Measurements from ENCODE around the gene NBEA. TPM values are rescaled to one million over a fixed set of nuclear protein-coding genes. Genes with fewer than 3 reads are reported as not detected.
"Not testable (repeated sequence)": the region's sequence is repeated elsewhere in the genome, so short reads cannot be mapped to it uniquely, and the experiment has no call there.

The NBEA gene
- polyA plus RNA-seq, result under 1 TPM; 0.07 to 0.41 (median 0.31) TPM

DNA sequence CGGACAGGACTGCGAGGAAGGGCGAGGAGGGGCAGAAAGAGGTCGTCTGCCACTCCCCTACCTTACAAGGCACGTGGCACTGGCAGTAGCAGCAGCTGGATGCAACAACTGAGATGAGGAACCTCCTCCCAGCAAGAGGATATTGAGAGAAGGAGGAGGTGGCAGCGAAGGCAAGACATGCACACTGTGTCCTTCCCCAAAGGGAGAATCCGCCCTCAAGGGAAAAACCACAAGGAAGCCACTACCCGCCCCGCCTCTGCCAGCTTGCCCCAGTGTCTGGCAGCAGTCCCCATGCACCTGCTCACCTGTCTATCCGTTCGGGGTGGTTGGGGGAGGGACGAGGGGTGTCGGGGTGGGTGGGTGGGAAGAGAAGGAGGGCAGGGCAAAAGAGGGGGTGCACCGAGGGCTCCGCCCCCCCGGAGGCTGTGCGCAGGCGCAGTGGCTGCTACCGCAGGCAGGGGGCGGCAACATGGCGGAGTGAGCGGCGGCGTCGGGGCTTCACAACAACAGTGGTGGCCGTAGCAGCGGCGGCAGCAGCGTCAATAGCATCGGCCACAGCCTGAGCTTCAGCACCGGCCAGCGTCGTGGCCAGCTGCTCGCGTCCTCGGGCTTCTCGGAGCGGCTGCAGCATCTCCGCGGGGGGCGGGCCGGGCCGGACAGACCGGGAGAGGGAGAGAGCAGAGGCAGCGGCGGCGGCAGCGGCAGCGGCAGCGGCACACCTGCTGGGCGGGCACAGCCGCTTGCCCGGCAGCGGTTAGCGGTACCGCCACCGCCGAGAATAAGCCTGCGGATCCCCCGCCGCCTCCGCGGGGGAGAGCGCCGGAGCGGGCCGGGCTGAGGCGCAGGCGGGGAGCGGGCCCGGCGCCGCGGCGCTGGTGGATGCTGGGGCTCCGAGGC is at the start of gene NBEA:
NBEA (plus strand) TSS at position 436 of the 897 bp plus-strand sequence. CDS start 551 bp downstream, outside the sequence.
- Mint-ChIP-seq H3K27ac (peak within 1 kb of the TSS in 1 of 6 donors; percentile 58), H3K4me3 (peak within 1 kb of the TSS; percentile 71 to 87 (median 81)), H3K9me3 (peaks cover 0 to 16% (median 4%) of the 10 kb centered on the region in 6 donors), H3K27me3 (ENCODE audit: low read depth in 3 of 3) (peaks cover 7 to 12% (median 8%) of the 10 kb centered on the region in 3 donors), H3K4me1 (peaks cover 18 to 27% of the 10 kb centered on the region in 2 donors), H3K36me3 (no peaks in the 10 kb centered on the region)
- DNase-seq, result peak; percentile 39 to 52 (median 45)

- Mint-ChIP-seq H3K4me1 (no peaks in the 10 kb centered on the region), H3K27ac (no peak overlapping the region)
These were observed 47.3 kb upstream of the NBEA start for GRCh38 chr13:34894756-34895155.

DNA sequence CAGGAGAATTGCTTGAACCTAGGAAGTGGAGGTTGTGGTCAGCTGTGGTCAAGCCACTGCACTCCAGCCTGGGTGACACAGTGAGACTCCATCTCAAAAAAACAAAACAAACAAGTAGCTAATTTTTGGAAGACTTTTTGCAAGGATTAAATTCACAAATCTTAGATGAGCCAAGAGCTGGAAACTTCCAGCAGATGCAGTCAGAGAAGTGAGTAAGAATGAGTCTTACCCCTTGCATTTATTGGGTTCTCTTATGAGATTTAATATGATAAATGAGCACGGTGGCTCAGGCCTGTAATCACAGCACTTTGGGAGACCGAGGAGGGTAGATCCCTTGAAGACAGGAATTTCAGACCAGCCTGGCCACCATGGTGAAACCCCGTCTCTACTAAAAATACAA is 44.9 kb upstream of the NBEA start:
- H3K9me3 Mint-ChIP-seq, result peaks cover 7 to 22% (median 11%) of the 10 kb centered on the region in 6 donors
- no peak overlapping the region for H3K27ac Mint-ChIP-seq
- peaks cover 0 to 1% (median 0%) of the 10 kb centered on the region in 3 donors for H3K27me3 Mint-ChIP-seq (ENCODE audit: low read depth in 3 of 3)
- no peaks in the 10 kb centered on the region for H3K4me1 Mint-ChIP-seq
- no peak for DNase-seq
- peaks cover 0 to 4% (median 0%) of the 10 kb centered on the region in 3 donors for H3K36me3 Mint-ChIP-seq
- no peak overlapping the region for H3K4me3 Mint-ChIP-seq

More at GRCh38 chr13:34894756-34895155, 47.3 kb upstream of the NBEA start:
- peaks cover 8 to 31% (median 13%) of the 10 kb centered on the region in 6 donors for H3K9me3 Mint-ChIP-seq
- peaks cover 0 to 4% (median 0%) of the 10 kb centered on the region in 3 donors for H3K36me3 Mint-ChIP-seq
- H3K4me3 Mint-ChIP-seq, result no peak overlapping the region
- DNase-seq, result no peak
- peaks cover 0 to 1% (median 0%) of the 10 kb centered on the region in 3 donors for H3K27me3 Mint-ChIP-seq (ENCODE audit: low read depth in 3 of 3)

DNA sequence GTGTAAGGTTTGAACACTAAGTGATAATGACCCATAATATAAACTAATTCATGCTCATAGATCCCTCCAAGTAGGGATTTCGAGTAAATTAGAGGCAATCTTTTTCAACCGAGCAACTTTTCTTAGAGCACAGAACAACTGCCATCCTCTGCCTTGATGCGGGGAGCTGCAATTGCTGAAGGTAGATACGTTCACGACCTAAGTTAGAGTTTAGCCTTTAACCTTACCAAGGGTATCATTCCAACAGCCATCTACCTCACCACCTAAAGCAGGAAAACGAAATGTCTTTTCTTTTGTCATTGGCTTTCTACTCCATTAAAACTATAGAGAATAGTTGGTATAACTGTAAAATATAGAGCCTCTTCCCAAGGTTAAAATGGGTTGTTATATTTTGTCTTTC is 42.2 kb upstream of the NBEA start:
- H3K27me3 Mint-ChIP-seq (ENCODE audit: low read depth in 3 of 3), result peaks cover 0 to 3% (median 2%) of the 10 kb centered on the region in 3 donors
- H3K4me3 Mint-ChIP-seq, result no peak overlapping the region
- no peak for DNase-seq
- no peak overlapping the region for H3K27ac Mint-ChIP-seq
- no peaks in the 10 kb centered on the region for H3K4me1 Mint-ChIP-seq
- H3K36me3 Mint-ChIP-seq, result peaks cover 0 to 4% (median 0%) of the 10 kb centered on the region in 3 donors
- peaks cover 8 to 17% (median 12%) of the 10 kb centered on the region in 6 donors for H3K9me3 Mint-ChIP-seq

- H3K4me3 Mint-ChIP-seq, result no peak overlapping the region
- peaks cover 0 to 3% (median 2%) of the 10 kb centered on the region in 3 donors for H3K27me3 Mint-ChIP-seq (ENCODE audit: low read depth in 3 of 3)
- H3K9me3 Mint-ChIP-seq, result peaks cover 8 to 17% (median 12%) of the 10 kb centered on the region in 6 donors
- H3K36me3 Mint-ChIP-seq, result peaks cover 0 to 4% (median 0%) of the 10 kb centered on the region in 3 donors
- no peak overlapping the region for H3K27ac Mint-ChIP-seq
- H3K4me1 Mint-ChIP-seq, result no peaks in the 10 kb centered on the region
- no peak for DNase-seq
These were observed 41.8 kb upstream of the NBEA start for GRCh38 chr13:34900288-34900739.

DNA sequence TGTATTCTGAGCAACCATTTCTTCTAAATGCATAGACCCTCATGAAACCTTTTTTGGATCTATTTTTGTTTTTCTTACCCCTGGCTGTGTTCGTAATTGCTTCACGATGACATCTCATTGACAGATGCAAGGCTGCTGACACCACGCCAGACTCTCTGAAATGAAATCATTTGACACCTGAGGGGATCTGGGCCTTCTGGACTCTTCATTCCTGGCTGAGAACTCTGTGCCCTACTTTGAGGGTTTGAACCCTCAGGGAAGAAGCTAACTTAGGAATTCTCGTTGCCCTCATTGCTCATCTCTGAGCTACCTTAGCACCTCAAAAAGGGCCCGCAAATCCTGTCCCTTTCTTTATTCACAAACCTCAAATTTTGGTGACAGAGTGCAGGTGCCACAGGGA is 40.5 kb upstream of the NBEA start:
- no peak for DNase-seq
- Mint-ChIP-seq H3K4me3 (no peak overlapping the region), H3K27me3 (ENCODE audit: low read depth in 3 of 3) (peaks cover 0 to 3% (median 2%) of the 10 kb centered on the region in 3 donors), H3K4me1 (no peaks in the 10 kb centered on the region), H3K27ac (no peak overlapping the region), H3K9me3 (peaks cover 8 to 18% (median 12%) of the 10 kb centered on the region in 6 donors), H3K36me3 (peaks cover 0 to 4% (median 0%) of the 10 kb centered on the region in 3 donors)

DNA sequence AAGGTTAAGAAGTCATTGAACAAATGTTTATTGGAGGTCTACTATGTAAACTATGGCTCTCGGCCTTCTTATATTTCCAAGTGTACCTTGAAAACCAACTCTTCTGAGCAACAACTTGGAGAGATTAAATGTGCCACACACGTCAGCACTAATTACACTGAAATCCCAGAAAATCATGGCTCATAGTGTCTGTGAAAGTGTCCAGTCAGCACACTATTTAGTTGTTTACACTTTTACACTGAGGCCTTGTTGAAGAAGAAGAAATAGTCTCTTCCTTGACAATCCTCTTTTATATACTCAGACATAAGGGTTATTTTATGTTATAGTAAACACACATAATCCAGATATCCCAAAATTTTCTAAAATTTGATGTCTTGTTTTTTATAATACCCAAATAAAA is 30.9 kb upstream of the NBEA start:
- Mint-ChIP-seq H3K36me3 (peaks cover 0 to 6% (median 0%) of the 10 kb centered on the region in 3 donors), H3K4me3 (no peak overlapping the region), H3K9me3 (peaks cover 5 to 32% (median 12%) of the 10 kb centered on the region in 6 donors), H3K27ac (no peak overlapping the region), H3K27me3 (ENCODE audit: low read depth in 3 of 3) (peaks cover 0 to 2% (median 0%) of the 10 kb centered on the region in 3 donors), H3K4me1 (no peaks in the 10 kb centered on the region)
- no peak for DNase-seq

DNA sequence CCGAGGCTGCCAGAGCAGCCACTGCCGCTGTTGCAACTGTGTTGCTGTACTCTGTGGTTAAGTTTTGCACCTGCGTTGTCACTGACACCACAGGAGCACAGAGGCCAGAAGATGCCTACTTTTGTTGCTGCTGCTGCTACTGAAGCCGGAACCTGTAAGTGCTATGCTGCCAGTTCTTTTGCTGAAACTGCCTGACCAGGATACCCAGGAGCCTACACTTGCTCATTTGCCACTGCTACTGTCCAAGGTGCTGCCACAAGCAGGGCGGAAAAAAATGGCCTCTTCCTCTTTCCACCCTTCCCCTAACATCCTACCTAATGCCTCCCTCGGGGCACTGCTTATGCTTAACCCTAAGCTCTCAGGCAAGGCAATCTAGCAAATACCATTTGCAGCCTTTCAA is 29.0 kb upstream of the NBEA start:
- H3K4me3 Mint-ChIP-seq, result no peak overlapping the region
- no peaks in the 10 kb centered on the region for H3K4me1 Mint-ChIP-seq
- no peak for DNase-seq
- H3K27me3 Mint-ChIP-seq (ENCODE audit: low read depth in 3 of 3), result peaks cover 0 to 2% (median 0%) of the 10 kb centered on the region in 3 donors
- H3K9me3 Mint-ChIP-seq, result peaks cover 3 to 19% (median 10%) of the 10 kb centered on the region in 6 donors
- H3K36me3 Mint-ChIP-seq, result peaks cover 0 to 6% (median 0%) of the 10 kb centered on the region in 3 donors
- no peak overlapping the region for H3K27ac Mint-ChIP-seq

DNA sequence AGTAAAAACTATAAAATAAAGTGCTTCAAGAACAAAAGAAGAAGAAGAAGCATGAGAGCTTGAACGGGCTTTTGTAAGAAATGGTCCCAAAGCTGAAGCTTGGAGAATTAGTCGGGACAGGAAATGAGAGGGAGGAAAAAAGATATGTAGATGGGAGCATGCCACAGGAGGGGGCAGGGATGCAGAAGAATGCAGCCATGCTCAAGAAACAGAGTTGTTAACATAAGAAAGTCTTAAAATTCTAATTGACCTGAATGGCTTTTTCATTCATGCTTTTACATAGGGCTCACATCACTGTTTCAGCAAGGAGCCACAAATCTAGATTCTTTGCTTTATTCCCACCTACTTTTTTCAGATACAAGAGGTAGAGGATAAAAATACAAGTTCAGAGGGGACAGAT is 27.7 kb upstream of the NBEA start:
- H3K36me3 Mint-ChIP-seq, result no peaks in the 10 kb centered on the region
- no peak overlapping the region for H3K4me3 Mint-ChIP-seq
- H3K27ac Mint-ChIP-seq, result no peak overlapping the region
- H3K4me1 Mint-ChIP-seq, result no peaks in the 10 kb centered on the region
- peaks cover 0 to 2% (median 0%) of the 10 kb centered on the region in 3 donors for H3K27me3 Mint-ChIP-seq (ENCODE audit: low read depth in 3 of 3)
- no peak for DNase-seq
- peaks cover 0 to 15% (median 6%) of the 10 kb centered on the region in 6 donors for H3K9me3 Mint-ChIP-seq

- Mint-ChIP-seq H3K4me3 (no peak overlapping the region), H3K9me3 (peaks cover 0 to 14% (median 2%) of the 10 kb centered on the region in 6 donors), H3K36me3 (no peaks in the 10 kb centered on the region), H3K27ac (no peak overlapping the region), H3K27me3 (ENCODE audit: low read depth in 3 of 3) (peaks cover 0 to 1% (median 0%) of the 10 kb centered on the region in 3 donors), H3K4me1 (no peaks in the 10 kb centered on the region)
- DNase-seq, result no peak
These were observed 15.6 kb upstream of the NBEA start for GRCh38 chr13:34926508-34926907.

DNA sequence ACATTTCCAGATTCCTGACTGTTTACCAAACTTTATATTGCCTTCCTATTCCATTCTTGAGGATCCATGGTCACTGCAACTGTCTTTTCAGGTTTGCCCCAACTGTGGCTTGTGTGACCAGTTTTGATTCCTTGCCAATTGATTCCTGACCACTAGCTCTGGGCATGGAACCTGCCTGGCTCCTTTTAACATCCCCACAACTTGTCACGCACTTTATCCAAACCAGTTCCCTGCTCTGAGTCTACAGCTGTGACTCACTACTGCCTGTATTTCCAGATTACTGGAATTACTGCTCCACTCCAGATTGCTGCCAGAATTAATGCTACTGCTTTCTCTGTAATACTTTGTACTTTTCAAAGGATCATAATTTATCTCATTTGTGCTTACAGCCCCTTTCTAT is 13.4 kb upstream of the NBEA start:
- not testable (repeated sequence) for H3K27me3 Mint-ChIP-seq (ENCODE audit: low read depth in 3 of 3); H3K4me1 Mint-ChIP-seq; H3K27ac Mint-ChIP-seq; H3K4me3 Mint-ChIP-seq; H3K36me3 Mint-ChIP-seq; DNase-seq
- H3K9me3 Mint-ChIP-seq, result peaks cover 0 to 17% (median 4%) of the 10 kb centered on the region in 6 donors

GRCh38 chr13:34931572-34931971 is 10.5 kb upstream of the NBEA start:
- peaks cover 0 to 22% (median 5%) of the 10 kb centered on the region in 6 donors for H3K9me3 Mint-ChIP-seq
- peaks cover 0 to 2% (median 0%) of the 10 kb centered on the region in 3 donors for H3K27me3 Mint-ChIP-seq (ENCODE audit: low read depth in 3 of 3)
- H3K36me3 Mint-ChIP-seq, result no peaks in the 10 kb centered on the region
- DNase-seq, result no peak
- H3K4me1 Mint-ChIP-seq, result no peaks in the 10 kb centered on the region
- H3K27ac Mint-ChIP-seq, result no peak overlapping the region
- no peak overlapping the region for H3K4me3 Mint-ChIP-seq

DNA sequence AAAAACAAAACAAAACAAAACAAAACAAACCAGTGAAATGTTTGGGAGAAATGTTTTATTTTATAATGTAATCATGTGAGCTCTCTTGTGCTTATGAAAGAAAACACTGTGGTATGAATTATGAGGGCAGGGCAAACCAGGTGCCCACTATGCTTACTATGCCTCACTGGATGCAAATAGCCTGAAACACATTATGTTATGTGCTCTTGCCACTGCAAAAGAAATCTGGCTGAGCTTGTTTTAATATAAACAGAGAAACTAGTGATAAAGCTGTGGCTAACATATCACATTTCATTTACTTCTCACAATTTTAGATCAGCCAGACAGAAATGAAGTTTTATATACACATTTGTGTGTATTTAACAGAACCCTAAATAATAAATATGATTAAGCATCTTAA is 8.7 kb upstream of the NBEA start:
- Mint-ChIP-seq H3K36me3 (no peaks in the 10 kb centered on the region), H3K4me1 (no peaks in the 10 kb centered on the region), H3K4me3 (no peak overlapping the region), H3K27me3 (ENCODE audit: low read depth in 3 of 3) (peaks cover 0 to 2% (median 0%) of the 10 kb centered on the region in 3 donors), H3K27ac (no peak overlapping the region), H3K9me3 (peaks cover 0 to 22% (median 7%) of the 10 kb centered on the region in 6 donors)
- DNase-seq, result no peak

- H3K9me3 Mint-ChIP-seq, result peaks cover 0 to 21% (median 7%) of the 10 kb centered on the region in 6 donors
- no peak overlapping the region for H3K4me3 Mint-ChIP-seq
- H3K4me1 Mint-ChIP-seq, result no peaks in the 10 kb centered on the region
- H3K36me3 Mint-ChIP-seq, result no peaks in the 10 kb centered on the region
- no peak for DNase-seq
- peaks cover 0 to 2% (median 0%) of the 10 kb centered on the region in 3 donors for H3K27me3 Mint-ChIP-seq (ENCODE audit: low read depth in 3 of 3)
- no peak overlapping the region for H3K27ac Mint-ChIP-seq
These were observed 8.3 kb upstream of the NBEA start for GRCh38 chr13:34933786-34934185.
